Fibroblast of lung (primary cell): Measurements from ENCODE around the gene NR6A1. TPM values are rescaled to one million over a fixed set of nuclear protein-coding genes. Genes with fewer than 3 reads are reported as not detected.

Source experiments
- DNase-seq, 2 donors: peaks; one replicate each; pipeline versions ENCODE4 v3.0.0 to v3.0.0-alpha.2; 2010; ENCODE audit warnings: low read depth in 2 of 2
- H2AFZ ChIP-seq: 2 replicates; pipeline ENCODE4 v1.5.1; 2012; ENCODE audit warnings: low read length, control low read depth, inconsistent platforms
- H3K27ac ChIP-seq: 2 replicates; pipeline ENCODE4 v1.5.1; 2011; ENCODE audit warnings: low read length, control low read depth; ENCODE audit not compliant: insufficient read depth
- H3K27me3 ChIP-seq: 2 replicates; pipeline ENCODE4 v1.5.1; 2011; ENCODE audit warnings: mild to moderate bottlenecking, low read length; ENCODE audit not compliant: control insufficient read depth, insufficient read depth
- H3K36me3 ChIP-seq: 2 replicates; pipeline ENCODE4 v1.5.1; 2011; ENCODE audit warnings: low read length; ENCODE audit not compliant: control insufficient read depth, insufficient read depth
- H3K4me1 ChIP-seq: 2 replicates; pipeline ENCODE4 v1.5.1; 2011; ENCODE audit warnings: low read length; ENCODE audit not compliant: control insufficient read depth, insufficient read depth; ENCODE audit errors: extremely low read depth
- H3K4me2 ChIP-seq: 2 replicates; pipeline ENCODE4 v1.5.1; 2011; ENCODE audit warnings: low read length, control low read depth; ENCODE audit not compliant: insufficient read depth; ENCODE audit errors: extremely low read depth
- H3K4me3 ChIP-seq, 4 experiments: fragments of 200-600 bp in 1 of 4; sonication (generic) in 1 of 4; replicated peaks in 1 of 4; 2 replicates each; pipeline ENCODE4 v1.5.1; 2011 to 2016; ENCODE audit warnings: low read length in 4 of 4, low read depth in 3 of 4, mild to moderate bottlenecking in 3 of 4, control low read depth in 2 of 4, inconsistent platforms in 1 of 4, mixed read lengths in 1 of 4; ENCODE audit not compliant: insufficient read depth in 1 of 4; ENCODE audit errors: control extremely low read depth in 1 of 4
- H3K79me2 ChIP-seq: 2 replicates; pipeline ENCODE4 v1.5.1; 2012; ENCODE audit warnings: mild to moderate bottlenecking, low read length, inconsistent platforms; ENCODE audit not compliant: control insufficient read depth, insufficient read depth
- H3K9ac ChIP-seq: 2 replicates; pipeline ENCODE4 v1.5.1; 2011; ENCODE audit warnings: mild to moderate bottlenecking, low read length, control low read depth; ENCODE audit not compliant: insufficient read depth
- H3K9me3 ChIP-seq: 2 replicates; pipeline ENCODE4 v1.5.1; 2012; ENCODE audit warnings: low read depth, low read length; ENCODE audit not compliant: control insufficient read depth, insufficient read depth
- H4K20me1 ChIP-seq: 2 replicates; pipeline ENCODE4 v1.5.1; 2011; ENCODE audit warnings: low read length; ENCODE audit not compliant: control insufficient read depth, insufficient read depth; ENCODE audit errors: extremely low read depth
- EZH2 ChIP-seq: IDR thresholded peaks from 2 replicates; pipeline ENCODE4 v1.5.1; 2012; ENCODE audit warnings: low read length, control low read depth, mild to moderate bottlenecking; ENCODE audit errors: missing control alignments
- polyA plus RNA-seq, 2 donors: library from polyadenylated mRNA; depleted of rRNA in 1 of 2; stranded (reverse) in 1 of 2; unstranded in 1 of 2; fragments of >200 nt; gene quantifications; 2 replicates each; pipeline ENCODE4 v1.2.1, GENCODE V29; 2011 to 2012; ENCODE audit warnings: missing spikeins in 1 of 2
- total RNA-seq: library from RNA; depleted of rRNA; stranded (reverse); fragments of >200 nt; gene quantifications from 2 replicates; pipeline ENCODE4 v1.2.1, GENCODE V29; 2014
- TF ChIP-seq, protein P1 (sequence below), 2 donors: IDR thresholded peaks in 1 of 2; conservative IDR thresholded peaks in 1 of 2; 1 replicate in 1 of 2; 2 replicates in 1 of 2; pipeline ENCODE4 v1.5.1; 2011 to 2012; ENCODE audit warnings: low read length in 2 of 2, control low read depth in 1 of 2, inconsistent platforms in 1 of 2, low read depth in 1 of 2, mild to moderate bottlenecking in 1 of 2

NR6A1 gene
- total and polyA plus RNA-seq, 2 donors (not counting 1 experiment from before 2014, with no cell fraction given) = 0.07 to 0.50 TPM

DNA sequence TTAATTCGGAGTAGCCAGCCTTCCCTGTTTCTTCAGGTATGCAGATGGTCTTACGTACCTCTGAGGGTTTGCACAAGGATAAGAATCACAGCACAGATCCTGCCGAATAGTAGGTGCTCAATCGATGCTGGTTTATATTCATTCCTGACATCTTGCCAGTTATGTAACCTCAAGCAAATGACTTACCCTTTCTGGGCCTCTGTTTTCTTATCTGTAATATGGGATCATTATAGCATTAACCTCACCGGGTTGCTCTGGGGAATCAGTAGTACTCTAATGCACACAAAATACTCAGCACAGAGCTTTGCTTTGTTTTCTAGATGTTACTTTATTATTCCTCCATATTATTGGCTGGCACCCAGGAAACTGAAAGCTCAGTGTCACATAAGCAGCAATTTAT is 256.2 kb downstream of the NR6A1 start:
- Histone ChIP-seq H3K27me3 (peaks cover 39% of the 10 kb centered on the region), H3K36me3 (no peaks in the 10 kb centered on the region), H3K4me2 (no peak overlapping the region), H3K4me3 (no peak overlapping the region), H3K9me3 (no peaks in the 10 kb centered on the region), H3K4me1 (no peaks in the 10 kb centered on the region), H3K9ac (no peak overlapping the region), H3K79me2 (no peaks in the 10 kb centered on the region), H3K27ac (no peak overlapping the region), H4K20me1 (no peaks in the 10 kb centered on the region), H2AFZ (no peak overlapping the region)
- TF ChIP-seq EZH2 = no peak
- TF ChIP-seq, protein P1, sequence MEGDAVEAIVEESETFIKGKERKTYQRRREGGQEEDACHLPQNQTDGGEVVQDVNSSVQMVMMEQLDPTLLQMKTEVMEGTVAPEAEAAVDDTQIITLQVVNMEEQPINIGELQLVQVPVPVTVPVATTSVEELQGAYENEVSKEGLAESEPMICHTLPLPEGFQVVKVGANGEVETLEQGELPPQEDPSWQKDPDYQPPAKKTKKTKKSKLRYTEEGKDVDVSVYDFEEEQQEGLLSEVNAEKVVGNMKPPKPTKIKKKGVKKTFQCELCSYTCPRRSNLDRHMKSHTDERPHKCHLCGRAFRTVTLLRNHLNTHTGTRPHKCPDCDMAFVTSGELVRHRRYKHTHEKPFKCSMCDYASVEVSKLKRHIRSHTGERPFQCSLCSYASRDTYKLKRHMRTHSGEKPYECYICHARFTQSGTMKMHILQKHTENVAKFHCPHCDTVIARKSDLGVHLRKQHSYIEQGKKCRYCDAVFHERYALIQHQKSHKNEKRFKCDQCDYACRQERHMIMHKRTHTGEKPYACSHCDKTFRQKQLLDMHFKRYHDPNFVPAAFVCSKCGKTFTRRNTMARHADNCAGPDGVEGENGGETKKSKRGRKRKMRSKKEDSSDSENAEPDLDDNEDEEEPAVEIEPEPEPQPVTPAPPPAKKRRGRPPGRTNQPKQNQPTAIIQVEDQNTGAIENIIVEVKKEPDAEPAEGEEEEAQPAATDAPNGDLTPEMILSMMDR (conservative IDR thresholded peaks at IDR 0.05 in 1 of 2, IDR thresholded peaks at IDR 0.05 in 1 of 2; ENCODE audit: low read depth in 1 of 2, low read length in 2 of 2) = no peak
- no peak for DNase-seq

- H3K4me3 ChIP-seq = no peak overlapping the region
- peaks cover 38% of the 10 kb centered on the region for H3K27me3 ChIP-seq
- H3K9ac ChIP-seq = no peak overlapping the region
- TF ChIP-seq, protein P1 (conservative IDR thresholded peaks at IDR 0.05 in 1 of 2, IDR thresholded peaks at IDR 0.05 in 1 of 2; ENCODE audit: low read depth in 1 of 2, low read length in 2 of 2) = no peak
- H2AFZ ChIP-seq = no peak overlapping the region
- H3K79me2 ChIP-seq = no peaks in the 10 kb centered on the region
- DNase-seq = no peak
- H3K27ac ChIP-seq = no peak overlapping the region
- no peaks in the 10 kb centered on the region for H3K36me3 ChIP-seq
- H3K9me3 ChIP-seq = no peaks in the 10 kb centered on the region
- H3K4me2 ChIP-seq = no peak overlapping the region
- H4K20me1 ChIP-seq = no peaks in the 10 kb centered on the region
- no peaks in the 10 kb centered on the region for H3K4me1 ChIP-seq
These were observed 257.0 kb downstream of the NR6A1 start for GRCh38 chr9:124514125-124514524.

DNA sequence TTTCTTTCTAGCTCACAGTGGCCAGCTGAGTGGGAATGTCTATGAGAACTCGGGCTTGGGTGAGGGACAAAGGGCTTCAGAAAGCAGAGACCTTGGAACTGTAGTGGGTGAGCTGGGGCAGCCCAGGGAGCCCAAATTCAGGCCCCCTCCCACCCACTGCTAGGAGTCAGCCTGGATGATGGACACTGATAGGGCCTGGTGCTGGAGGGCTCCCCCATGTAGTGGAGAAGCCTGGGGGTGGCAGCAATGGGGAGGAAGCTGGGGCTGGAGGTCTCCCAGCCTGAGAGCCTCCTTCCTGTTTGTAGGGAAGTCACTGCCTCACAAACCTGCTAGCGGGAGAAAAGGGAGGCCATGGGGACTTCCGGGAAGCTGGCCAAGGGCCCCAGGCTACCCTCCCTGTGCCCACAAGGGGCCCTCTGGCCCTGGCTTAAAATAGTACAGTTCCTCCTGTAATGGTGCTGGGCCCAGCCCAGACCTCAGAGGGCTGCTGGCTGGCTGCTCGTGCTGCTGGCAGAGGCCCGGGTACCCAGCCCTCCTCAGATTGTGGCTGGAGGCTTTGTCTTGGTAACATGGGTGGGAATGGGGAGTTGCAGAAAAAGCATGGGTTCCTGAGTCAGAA is 257.6 kb downstream of the NR6A1 start:
- Histone ChIP-seq H3K9me3 (no peaks in the 10 kb centered on the region), H2AFZ (no peak overlapping the region), H3K4me1 (no peaks in the 10 kb centered on the region), H3K4me3 (no peak overlapping the region), H3K27me3 (peaks cover 35% of the 10 kb centered on the region), H3K9ac (no peak overlapping the region), H3K79me2 (no peaks in the 10 kb centered on the region), H4K20me1 (no peaks in the 10 kb centered on the region), H3K4me2 (no peak overlapping the region), H3K27ac (no peak overlapping the region), H3K36me3 (no peaks in the 10 kb centered on the region)
- DNase-seq = no peak
- TF ChIP-seq, protein P1 (conservative IDR thresholded peaks at IDR 0.05 in 1 of 2, IDR thresholded peaks at IDR 0.05 in 1 of 2; ENCODE audit: low read depth in 1 of 2, low read length in 2 of 2) = no peak
- TF ChIP-seq EZH2 = no peak
